BE2C (cell line): Measurements from ENCODE around the gene KHDRBS1.

ENCODE experiments used
- DNase-seq: peaks from one replicate; pipeline ENCODE4 v3.0.0-alpha.2; 2020
- H3K27me3 ChIP-seq: fragments of 250-450 bp; sonication (Bioruptor Pico); 2 replicates; pipeline ENCODE4 v1.5.1; 2020; ENCODE audit warnings: mild to moderate bottlenecking
- H3K36me3 ChIP-seq: fragments of 250-450 bp; sonication (Bioruptor Pico); 2 replicates; pipeline ENCODE4 v1.5.1; 2020; ENCODE audit warnings: mild to moderate bottlenecking
- H3K4me1 ChIP-seq: fragments of 250-450 bp; sonication (Bioruptor Pico); 2 replicates; pipeline ENCODE4 v1.5.1; 2020
- H3K4me3 ChIP-seq: 2 replicates; pipeline ENCODE4 v1.5.1; 2011; ENCODE audit warnings: low read depth, low read length
- H3K9me3 ChIP-seq: fragments of 250-450 bp; sonication (Bioruptor Pico); 2 replicates; pipeline ENCODE4 v1.5.1; 2020
- TF ChIP-seq, protein P1 (sequence below): IDR thresholded peaks from 2 replicates; pipeline ENCODE4 v1.5.1; 2012; ENCODE audit warnings: mild to moderate bottlenecking, low read depth, low read length

The KHDRBS1 gene

DNA sequence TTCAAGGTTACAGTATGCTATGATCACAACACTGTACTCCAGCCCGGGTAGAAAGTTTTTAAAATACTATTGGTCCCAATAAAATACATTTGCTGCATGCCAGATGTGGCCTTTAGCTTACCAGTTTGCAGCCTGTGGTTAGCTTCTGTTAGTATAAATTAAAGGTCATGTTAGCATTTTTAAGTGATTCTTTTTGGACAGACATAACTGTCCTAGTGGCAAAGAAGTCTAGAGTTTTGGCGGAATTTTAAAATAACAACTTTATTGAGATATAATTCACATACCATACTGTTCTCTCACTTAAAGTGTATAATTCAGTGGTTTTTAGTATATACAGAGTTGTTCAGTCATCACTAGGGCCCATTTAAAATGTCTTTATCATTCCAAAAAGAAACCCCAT lies 34.8 kb downstream of the KHDRBS1 start:
- TF ChIP-seq, protein P1, sequence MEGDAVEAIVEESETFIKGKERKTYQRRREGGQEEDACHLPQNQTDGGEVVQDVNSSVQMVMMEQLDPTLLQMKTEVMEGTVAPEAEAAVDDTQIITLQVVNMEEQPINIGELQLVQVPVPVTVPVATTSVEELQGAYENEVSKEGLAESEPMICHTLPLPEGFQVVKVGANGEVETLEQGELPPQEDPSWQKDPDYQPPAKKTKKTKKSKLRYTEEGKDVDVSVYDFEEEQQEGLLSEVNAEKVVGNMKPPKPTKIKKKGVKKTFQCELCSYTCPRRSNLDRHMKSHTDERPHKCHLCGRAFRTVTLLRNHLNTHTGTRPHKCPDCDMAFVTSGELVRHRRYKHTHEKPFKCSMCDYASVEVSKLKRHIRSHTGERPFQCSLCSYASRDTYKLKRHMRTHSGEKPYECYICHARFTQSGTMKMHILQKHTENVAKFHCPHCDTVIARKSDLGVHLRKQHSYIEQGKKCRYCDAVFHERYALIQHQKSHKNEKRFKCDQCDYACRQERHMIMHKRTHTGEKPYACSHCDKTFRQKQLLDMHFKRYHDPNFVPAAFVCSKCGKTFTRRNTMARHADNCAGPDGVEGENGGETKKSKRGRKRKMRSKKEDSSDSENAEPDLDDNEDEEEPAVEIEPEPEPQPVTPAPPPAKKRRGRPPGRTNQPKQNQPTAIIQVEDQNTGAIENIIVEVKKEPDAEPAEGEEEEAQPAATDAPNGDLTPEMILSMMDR: no peak
- H3K4me1 ChIP-seq: no peaks in the 10 kb centered on the region
- H3K4me3 ChIP-seq: no peak overlapping the region
- no peak for DNase-seq
- H3K36me3 ChIP-seq: peaks cover 26% of the 10 kb centered on the region
- H3K27me3 ChIP-seq: no peaks in the 10 kb centered on the region
- no peaks in the 10 kb centered on the region for H3K9me3 ChIP-seq

DNA sequence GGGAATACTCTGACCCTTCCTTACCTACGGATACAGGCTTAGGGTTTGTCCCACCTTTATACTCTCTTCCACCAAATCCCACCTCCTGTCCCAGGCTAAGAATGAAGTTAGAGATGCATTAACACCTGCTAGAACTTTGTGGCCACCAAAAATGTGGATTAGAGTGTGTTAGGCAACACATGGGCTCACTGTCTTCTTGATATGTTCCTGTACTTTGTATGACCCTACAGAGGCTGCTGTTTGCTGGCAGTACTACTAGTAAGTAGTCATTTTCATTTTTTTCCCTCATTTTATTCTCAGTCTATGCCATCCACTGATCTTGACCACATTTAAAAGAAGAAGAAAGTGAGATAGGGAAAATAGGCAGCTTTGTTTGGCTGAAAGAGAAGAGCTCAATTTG lies 38.0 kb downstream of the KHDRBS1 start:
- H3K4me3 ChIP-seq: no peak overlapping the region
- no peaks in the 10 kb centered on the region for H3K27me3 ChIP-seq
- peaks cover 16% of the 10 kb centered on the region for H3K36me3 ChIP-seq
- no peaks in the 10 kb centered on the region for H3K4me1 ChIP-seq
- DNase-seq: no peak
- TF ChIP-seq, protein P1: no peak
- H3K9me3 ChIP-seq: no peaks in the 10 kb centered on the region

DNA sequence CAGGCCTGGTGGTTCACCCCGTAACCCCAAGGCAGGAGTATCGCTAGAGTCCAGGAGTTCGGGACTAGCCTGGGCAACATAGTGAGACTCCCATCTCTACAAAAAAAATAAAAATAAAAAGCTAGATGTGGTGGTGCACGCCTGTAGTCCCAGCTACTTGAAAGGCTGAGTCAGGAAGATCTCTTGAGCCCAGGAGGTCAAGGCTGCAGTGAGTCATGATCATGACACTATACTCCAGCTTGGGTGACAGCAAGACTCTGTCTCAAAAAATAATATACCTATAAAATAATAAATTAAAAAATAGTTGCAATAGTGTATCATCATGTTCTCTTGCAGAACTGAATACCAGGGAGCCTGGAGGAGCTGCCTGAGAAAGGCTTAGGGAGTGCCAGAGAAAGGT lies 39.2 kb downstream of the KHDRBS1 start:
- TF ChIP-seq, protein P1: no peak
- H3K4me3 ChIP-seq: no peak overlapping the region
- no peaks in the 10 kb centered on the region for H3K4me1 ChIP-seq
- peaks cover 10% of the 10 kb centered on the region for H3K36me3 ChIP-seq
- DNase-seq: no peak
- no peaks in the 10 kb centered on the region for H3K27me3 ChIP-seq
- no peaks in the 10 kb centered on the region for H3K9me3 ChIP-seq

DNA sequence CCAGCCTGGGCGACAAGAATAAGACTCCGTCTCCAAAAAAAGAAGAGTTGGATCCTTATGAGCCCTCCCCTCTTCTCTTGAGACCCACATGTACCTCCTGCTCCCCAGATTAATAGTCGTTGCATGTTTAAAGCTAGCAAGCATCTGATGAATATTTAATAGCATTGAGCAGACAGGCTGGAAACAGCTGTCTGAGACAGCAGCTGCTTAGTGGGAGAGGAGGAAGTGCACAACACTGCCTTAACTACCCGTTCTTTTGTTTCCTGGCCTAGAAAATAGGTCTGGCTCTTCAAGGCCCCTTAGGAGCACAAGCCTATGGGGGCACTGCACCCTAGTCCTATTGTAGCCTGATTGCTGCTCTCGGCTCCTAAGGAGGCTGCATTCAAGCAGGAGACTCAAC lies 41.7 kb downstream of the KHDRBS1 start:
- TF ChIP-seq, protein P1: no peak
- no peaks in the 10 kb centered on the region for H3K9me3 ChIP-seq
- H3K4me3 ChIP-seq: no peak overlapping the region
- no peaks in the 10 kb centered on the region for H3K27me3 ChIP-seq
- H3K4me1 ChIP-seq: no peaks in the 10 kb centered on the region
- DNase-seq: no peak
- peaks cover 13% of the 10 kb centered on the region for H3K36me3 ChIP-seq

DNA sequence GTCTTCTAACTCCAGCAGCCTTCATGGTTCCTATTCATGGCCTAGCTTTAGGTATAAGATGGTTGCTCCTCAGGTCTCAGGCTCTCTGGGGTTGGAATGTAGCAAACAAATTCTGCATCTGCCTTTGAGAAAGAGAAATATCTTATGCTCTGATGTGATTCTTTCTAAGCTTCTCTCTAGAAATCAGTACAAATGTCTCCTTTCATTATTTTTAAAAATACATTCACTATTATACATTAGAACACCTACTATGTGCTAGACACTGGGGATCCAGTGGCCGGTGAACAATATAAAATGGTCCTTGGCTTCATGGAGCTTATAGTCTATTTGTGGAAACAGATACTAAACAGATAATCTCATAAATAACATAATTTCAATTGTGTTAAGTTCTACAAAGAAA lies 42.9 kb downstream of the KHDRBS1 start:
- Histone ChIP-seq H3K27me3 (no peaks in the 10 kb centered on the region), H3K9me3 (no peaks in the 10 kb centered on the region), H3K36me3 (peaks cover 21% of the 10 kb centered on the region), H3K4me3 (no peak overlapping the region), H3K4me1 (no peaks in the 10 kb centered on the region)
- TF ChIP-seq, protein P1: no peak
- DNase-seq: no peak

DNA sequence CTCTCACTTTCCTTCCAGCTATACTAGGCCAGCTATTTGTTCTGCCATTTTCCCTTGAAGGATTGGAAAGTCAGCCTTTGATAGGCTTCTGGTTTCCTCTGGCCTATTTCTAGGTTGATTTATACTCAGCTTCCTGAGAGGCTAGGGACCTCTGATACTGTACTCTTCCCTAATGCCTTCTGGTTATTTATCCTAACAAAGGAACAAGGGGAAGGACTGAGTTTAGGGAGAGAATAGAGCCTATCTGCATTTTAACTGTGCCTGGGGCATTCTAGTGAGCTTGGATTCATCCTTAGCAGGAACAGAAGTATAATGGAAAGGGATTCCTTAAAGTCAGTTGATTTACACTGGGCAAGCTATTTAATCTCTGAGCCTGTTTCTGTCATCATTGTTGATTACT lies 47.2 kb downstream of the KHDRBS1 start:
- Histone ChIP-seq H3K4me3 (no peak overlapping the region), H3K27me3 (no peaks in the 10 kb centered on the region), H3K36me3 (peaks cover 11% of the 10 kb centered on the region), H3K4me1 (peaks cover 7% of the 10 kb centered on the region), H3K9me3 (no peaks in the 10 kb centered on the region)
- no peak for DNase-seq
- TF ChIP-seq, protein P1: no peak
